SH-SY5Y (cell line): ENCODE data around the gene C2CD5.

Experiments
- GATA2 ChIP-seq: IDR thresholded peaks from 2 replicates; pipeline ENCODE4 v1.6.1; 2011; ENCODE audit warnings: mild to moderate bottlenecking, low read depth, low read length
- GATA3 ChIP-seq: IDR thresholded peaks from 2 replicates; pipeline ENCODE4 v1.6.1; 2011; ENCODE audit warnings: low read depth, mild to moderate bottlenecking, low read length, moderate library complexity

C2CD5 gene

DNA sequence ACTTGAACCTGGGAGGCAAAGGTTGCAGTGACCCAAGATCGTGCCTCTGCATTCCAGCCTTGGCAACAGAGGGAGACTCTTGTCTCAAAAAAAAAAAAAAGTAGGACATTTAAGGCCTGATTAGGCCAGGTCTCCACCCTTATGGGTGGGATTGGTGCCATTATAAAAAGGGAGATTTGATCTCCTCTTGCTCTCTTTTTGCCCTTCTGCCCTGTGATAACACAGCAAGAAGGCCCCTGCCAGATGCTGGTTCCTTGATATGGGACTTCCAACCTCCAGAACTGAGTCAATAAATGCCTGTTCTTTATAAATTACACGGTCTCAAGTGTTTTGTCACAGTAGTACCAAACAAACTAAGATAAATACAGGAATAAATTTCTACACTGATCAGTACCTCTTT is 81.0 kb downstream of the C2CD5 start:
- no peak for TF ChIP-seq GATA2
- TF ChIP-seq GATA3 = no peak

GRCh38 chr12:22461786-22462185 is 82.6 kb downstream of the C2CD5 start:
- no peak for TF ChIP-seq GATA2

GRCh38 chr12:22459838-22460490 is 84.4 kb downstream of the C2CD5 start:
- no peak for TF ChIP-seq GATA2
- TF ChIP-seq GATA3 = no peak

GRCh38 chr12:22458298-22458937 is 85.9 kb downstream of the C2CD5 start:
- TF ChIP-seq GATA2 (no peak), GATA3 (no peak)

DNA sequence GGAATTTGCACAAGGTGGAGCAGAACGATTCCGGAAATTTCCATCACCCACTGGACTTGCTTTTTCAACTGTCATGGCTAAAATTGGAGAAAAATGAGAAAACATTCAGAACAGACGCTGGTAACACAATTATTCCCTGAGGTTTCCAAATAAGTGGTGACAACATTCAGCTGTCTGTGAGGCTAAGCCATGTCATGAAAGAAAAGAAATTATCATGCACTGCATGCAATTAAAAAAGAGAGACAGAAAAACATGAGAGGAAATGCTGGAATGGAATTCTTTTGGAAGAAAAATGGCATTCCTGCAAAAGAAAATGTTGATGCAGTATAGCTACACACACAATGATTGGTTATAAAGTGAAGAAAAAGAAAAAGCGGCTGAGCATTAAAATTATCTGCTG is 87.3 kb downstream of the C2CD5 start:
- TF ChIP-seq GATA3 (no peak), GATA2 (no peak)

DNA sequence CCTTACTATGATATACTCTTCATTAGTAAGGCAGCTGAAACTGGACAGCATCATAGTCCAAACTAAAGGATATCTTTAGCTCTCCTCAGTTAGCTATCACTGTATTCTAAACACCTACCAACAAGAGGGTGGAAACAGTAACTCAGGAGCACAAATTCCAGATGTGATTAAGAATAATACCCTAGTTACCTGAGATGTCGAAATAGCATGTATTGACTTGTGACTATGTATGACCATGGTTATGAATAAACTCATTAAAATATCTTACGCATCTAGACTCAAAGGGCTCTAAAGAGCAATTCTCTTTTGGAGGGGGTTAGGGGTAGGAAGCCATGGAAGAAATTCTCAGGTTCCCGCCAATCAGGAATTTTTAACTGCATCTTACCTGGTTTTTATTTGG is 90.8 kb downstream of the C2CD5 start:
- TF ChIP-seq GATA2 = no peak
- no peak for TF ChIP-seq GATA3

DNA sequence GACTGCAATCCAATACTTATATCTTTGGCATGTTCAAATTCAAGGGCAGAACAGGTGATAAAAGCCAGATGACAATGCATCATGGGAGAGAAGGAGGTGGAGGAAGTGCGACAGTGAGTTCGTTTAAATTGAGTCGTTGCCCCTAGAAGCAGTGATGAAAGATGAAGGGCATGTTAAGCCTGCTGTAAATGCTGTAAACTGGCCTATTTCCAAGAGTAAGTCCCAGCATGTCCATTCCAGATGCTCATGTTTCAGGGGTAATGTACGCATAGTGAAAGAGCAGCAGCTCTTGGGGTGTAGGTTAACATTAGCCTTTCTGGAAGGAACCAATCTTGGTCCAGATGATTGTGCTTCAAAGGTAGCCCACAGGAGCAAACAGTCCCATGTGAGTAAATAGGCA is 97.1 kb downstream of the C2CD5 start:
- TF ChIP-seq GATA2 (no peak), GATA3 (no peak)

GRCh38 chr12:22443379-22444316 is 100.7 kb downstream of the C2CD5 start:
- TF ChIP-seq GATA2 (no peak), GATA3 (no peak)

GRCh38 chr12:22437031-22437806 is 107.1 kb downstream of the C2CD5 start:
- TF ChIP-seq GATA3 (no peak), GATA2 (no peak)

GRCh38 chr12:22435583-22435982 is 108.8 kb downstream of the C2CD5 start:
- no peak for TF ChIP-seq GATA3
- TF ChIP-seq GATA2 = no peak

- TF ChIP-seq GATA2 = no peak
- TF ChIP-seq GATA3 = no peak
Measured at GRCh38 chr12:22431693-22432251, 112.6 kb downstream of the C2CD5 start.

GRCh38 chr12:22416801-22417200 is 127.5 kb downstream of the C2CD5 start:
- no peak for TF ChIP-seq GATA2
- TF ChIP-seq GATA3 = no peak

- TF ChIP-seq GATA2 (no peak), GATA3 (no peak)
Measured at GRCh38 chr12:22415342-22416309, 128.7 kb downstream of the C2CD5 start.
